Globus pallidus (tissue), 1 donor: ENCODE results near the gene CLEC2D.
"Not testable (repeated sequence)": the region's sequence is repeated elsewhere in the genome, so short reads cannot be mapped to it uniquely, and the experiment has no call there.

Experiments used
- DNase-seq: peaks from one replicate; pipeline ENCODE4 v3.0.0-alpha.2; 2015; ENCODE audit warnings: low spot score

The CLEC2D gene

DNA sequence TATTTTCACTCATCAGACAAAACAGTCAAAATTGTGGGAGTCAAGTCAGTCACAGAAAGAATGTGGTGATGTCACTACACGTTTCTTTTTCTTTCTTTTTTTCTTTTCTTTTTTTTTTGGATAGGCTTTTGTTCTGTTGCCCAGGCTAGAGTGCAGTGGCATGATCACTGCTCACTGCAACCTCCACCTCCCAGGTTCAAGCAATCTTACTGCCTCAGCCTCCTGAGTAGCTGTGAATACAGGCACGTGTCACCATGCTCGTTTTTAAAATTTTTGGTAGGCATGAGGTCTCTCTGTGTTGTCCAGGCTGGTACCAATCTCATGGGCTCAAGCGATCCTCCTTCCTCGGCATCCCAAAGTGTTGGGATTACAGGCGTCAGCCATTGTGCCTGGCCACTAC, 61.1 kb downstream of the CLEC2D start:
- no peak for DNase-seq

DNA sequence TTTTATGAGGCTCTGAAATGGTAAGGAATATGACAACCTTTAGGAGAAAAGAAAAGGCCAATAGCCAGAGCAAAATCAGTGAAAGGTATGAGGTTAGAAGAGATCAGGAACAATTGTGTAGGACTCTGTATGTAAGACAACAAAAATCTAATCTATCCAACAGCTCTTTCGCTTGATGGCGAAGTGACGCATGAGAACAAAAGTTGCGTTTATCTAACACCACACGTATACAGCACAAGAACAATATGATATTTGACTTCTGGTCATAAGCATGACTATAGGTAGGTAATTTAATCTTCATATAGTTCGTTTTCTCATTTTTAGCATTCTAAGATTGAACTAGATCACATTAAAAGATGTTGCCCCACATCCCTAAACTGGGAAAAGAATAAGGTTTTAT, 61.9 kb downstream of the CLEC2D start:
- no peak for DNase-seq

DNA sequence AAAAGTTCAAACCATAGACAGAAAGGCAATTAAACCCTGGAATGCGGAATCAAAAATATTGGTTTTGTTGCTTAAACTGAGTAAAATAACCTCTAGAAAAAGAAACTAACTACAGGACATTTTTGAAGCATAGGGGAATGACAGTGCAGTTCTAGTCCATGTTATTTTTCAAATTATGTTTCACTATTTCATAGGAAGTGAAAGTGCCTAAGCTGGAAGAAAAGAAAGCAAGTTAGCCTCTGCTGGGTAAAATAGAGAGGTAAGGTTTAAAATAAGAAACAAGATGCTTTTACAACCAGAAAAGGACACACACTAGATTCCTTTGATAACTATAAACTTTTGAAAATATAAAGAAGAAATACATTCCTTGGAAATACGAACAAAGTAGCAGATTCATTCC, 62.3 kb downstream of the CLEC2D start:
- DNase-seq: no peak

DNA sequence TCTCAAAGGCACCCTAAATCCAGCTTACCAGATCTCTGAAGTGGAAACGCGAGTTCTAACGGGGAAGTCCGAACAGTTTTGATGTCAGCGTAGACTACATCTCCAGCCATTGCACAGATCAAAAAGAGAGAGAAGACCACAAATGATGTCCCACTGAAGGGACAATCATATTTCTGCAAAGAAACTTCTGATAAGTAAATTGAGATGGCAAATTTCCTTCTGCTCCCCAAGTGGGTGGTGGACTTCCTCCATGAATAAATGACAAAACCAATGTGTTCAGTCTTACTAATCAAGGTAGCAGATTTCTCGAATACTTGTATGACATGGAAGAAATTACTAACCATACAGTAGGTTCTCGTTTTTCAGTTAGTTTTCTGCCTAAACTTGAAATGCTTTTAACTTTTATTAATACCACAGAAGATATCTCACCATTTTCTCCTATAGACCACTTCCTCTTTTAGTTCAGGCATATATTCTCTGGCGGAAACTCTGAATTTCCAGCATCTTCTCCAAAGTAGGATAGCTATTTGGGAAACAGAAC, 63.5 kb downstream of the CLEC2D start, which contains the start of gene CLECL1:
TSS of gene CLECL1 (minus strand) at position 177 of the 541 bp plus-strand sequence.
- DNase-seq: no peak

DNA sequence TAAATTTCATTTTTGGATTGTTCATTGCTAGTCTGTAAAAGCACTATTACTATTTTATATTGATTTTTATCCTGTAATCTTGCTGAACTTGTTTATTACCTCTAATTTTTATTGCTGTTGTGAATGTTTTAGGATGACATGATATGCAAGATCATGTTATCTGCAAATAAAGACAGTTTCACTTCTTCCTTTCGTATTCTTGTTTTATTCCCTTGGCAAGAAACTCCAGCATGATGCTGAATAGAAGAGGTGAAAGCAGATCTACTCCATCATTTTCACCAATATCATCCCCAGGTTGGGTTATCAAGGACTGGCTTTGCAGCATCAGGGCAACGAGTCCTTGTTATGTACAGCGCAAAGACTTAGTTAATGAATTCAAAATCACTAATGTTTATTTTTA, 66.1 kb downstream of the CLEC2D start:
- no peak for DNase-seq

DNA sequence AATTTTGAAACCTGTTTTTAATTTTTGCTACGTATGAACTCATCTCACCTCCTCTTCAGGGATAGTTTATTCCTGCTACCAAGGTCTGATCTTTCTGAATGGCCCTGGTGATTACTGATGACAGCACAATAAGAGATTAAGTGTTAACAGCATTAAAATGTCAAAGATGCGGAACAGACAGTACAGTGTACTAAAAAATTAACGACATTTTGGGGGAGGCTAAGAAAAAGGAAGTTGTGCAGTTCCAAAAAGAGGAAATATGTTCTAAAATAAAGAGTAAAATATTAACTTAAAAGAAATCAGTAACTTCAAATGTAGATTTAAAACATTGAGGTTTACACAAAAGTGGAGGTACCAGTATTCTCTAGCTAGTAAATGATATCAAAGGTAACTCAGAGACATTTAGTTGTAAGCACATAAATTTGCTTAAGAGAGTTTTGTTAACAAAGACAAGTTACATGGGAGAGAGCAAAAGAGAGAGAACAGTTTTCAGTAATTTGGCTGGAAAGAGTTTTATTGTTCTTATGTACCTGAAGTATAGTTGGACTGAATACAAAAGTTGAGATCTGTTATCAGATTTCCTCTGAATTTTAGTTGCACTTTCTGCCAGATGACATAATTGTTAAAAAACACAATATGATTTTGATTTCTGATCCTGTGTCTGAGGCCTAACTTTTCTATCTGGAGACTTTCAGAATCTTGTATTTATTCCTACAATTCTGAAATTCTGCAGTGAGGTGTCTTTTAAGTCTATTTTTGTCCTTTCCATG, 67.6 kb downstream of the CLEC2D start:
- DNase-seq: no peak

DNA sequence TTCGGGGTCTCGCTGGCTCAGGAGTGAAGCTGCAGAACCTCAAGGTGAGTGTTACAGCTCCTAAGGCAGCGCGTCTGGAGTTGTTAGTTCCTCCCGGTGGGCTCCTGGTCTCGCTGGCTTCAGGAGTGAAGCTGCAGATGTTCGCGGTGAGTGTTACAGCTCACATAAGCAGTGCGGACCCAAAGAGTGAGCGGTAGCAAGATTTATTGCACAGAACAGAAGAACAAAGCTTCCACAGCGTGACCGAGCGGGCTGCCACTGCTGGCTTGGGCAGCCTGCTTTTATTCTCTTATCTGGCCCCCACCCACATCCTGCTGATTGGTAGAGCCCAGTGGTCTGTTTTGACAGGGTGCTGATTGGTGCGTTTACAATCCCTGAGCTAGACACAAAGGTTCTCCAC, 69.4 kb downstream of the CLEC2D start:
- not testable (repeated sequence) for DNase-seq

DNA sequence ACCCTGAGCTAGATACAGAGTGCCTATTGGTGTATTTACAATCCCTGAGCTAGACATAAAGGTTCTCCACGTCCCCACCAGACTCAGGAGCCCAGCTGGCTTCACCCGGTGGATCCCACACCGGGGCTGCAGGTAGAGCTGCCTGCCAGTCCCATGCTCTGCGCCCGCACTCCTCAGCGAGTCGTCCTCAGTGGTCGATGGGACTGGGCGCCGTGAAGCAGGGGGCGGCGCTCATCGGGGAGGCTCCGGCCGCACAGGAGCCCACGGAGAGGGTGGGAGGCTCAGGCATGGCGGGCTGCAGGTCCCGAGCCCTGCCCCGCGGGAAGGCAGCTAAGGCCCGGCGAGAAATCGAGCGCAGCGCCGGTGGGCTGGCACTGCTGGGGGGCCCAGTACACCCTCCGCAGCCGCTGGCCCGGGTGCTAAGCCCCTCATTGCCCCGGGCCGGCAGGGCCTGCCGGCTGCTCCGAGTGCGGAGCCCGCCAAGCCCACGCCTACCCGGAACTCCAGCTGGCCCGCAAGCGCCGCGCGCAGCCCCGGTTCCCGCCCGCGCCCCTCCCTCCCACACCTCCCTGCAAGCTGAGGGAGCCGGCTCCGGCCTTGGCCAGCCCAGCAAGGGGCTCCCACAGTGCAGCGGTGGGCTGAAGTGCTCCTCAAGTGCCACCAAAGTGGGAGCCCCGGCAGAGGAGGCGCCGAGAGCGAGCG, 70.0 kb downstream of the CLEC2D start:
- not testable (repeated sequence) for DNase-seq

DNA sequence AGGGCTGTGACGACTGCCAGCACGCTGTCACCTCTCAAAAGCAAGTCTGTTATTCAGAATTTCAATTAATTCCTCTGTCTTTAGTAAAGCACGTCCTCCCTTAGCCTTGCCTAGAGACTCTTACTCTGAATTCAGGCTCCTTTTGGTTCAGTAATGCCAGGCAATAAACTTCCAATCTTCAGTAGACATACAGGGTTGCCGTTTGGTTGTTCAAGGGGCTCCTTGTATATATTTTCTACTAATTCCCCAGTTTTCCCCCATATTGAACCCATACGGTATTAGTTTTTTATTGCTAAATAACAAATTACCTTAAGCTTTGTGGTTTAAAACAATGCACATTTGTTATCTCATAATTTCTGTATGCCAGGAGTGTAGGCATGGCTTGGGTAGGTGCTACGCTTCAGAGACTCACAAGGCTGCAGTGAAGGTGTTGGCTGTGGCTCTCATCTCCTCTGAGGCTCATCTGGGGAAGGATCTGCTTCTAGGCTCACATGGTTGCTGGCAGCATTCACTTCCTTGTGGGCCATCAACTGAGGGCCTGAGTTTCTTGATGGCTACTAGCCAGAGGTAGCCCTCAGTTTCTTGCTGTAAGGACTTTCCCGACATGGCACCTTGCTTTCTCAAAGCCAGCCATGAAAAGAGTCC, 70.7 kb downstream of the CLEC2D start:
- DNase-seq: no peak

DNA sequence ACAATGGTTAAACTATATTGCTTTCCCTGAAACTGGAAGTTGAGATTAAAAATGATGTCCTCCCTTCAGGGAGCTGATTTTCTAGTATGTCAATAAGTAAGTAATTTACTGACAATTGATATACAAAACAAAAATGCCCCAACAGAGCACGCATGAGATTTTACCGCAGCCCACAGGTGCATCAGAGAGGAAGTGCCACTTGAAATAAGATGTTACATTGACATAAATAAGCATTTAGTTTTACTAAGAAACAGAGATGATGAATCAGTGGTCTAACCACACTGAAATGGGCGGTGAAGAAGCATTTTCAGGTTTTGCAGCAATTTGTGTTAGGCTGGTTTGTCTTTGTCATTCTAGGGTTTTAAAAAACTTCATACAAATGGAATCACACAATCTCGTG, 72.2 kb downstream of the CLEC2D start:
- DNase-seq: no peak

DNA sequence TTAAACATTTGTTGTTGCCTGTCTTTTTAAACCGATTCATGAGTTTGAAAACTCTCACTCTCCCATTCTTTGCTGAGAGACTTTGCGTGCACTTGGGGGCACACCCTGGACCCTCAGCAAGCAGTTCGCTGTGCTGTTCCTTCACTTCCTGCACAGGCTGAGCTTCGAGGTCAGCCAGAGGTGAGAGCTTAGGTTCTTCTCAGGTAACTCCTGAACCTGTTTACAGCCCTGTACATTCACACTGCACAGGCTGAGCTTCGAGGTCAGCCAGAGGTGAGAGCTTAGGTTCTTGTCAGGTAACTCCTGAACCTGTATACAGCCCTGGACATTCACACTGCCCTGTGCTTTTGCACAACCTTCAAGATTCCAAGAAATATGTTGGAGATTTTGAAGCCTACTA, 73.1 kb downstream of the CLEC2D start:
- DNase-seq: no peak

DNA sequence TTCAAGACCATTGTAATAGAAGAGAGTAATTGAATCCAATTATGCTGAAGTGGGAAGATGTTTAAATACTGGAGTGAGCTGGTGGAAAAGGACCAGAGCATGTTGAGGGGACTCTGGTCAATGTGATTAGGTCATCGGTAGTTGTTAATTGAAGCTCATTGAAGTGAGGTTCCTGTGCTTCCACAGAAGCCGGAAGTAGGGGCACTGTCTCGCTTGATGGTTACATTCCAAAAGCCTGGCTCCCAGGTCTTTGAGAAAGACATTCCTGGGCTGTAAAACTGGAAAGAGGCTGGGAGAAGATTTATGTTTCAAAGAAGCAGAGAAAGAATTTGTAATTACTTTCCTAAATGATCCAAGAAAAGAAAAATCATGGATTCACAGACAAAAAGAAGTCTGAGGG, 75.7 kb downstream of the CLEC2D start:
- DNase-seq: no peak
